PFSK-1 (cell line): ENCODE results near the gene ACTA1.

Experiments used
- POLR2AphosphoS5 ChIP-seq: IDR thresholded peaks from 2 replicates; pipeline ENCODE4 v1.6.1; 2012; ENCODE audit warnings: low read depth, mild to moderate bottlenecking, control low read depth, low read length, moderate library complexity
- REST ChIP-seq, 2 experiments: IDR thresholded peaks; 2 replicates each; pipeline versions ENCODE4 v1.6.1 to v1.8.0; 2011 to 2012; ENCODE audit warnings: low read depth in 2 of 2, low read length in 2 of 2, control low read depth in 1 of 2, inconsistent platforms in 1 of 2, mild to moderate bottlenecking in 1 of 2, moderate library complexity in 1 of 2; ENCODE audit not compliant: insufficient read depth in 1 of 2
- TAF1 ChIP-seq: IDR thresholded peaks from 2 replicates; pipeline ENCODE4 v1.6.1; 2012; ENCODE audit warnings: low read length, control low read depth, borderline replicate concordance; ENCODE audit not compliant: insufficient read depth

GRCh38 chr1:229402993-229403392 is 30.9 kb downstream of the ACTA1 start:
- TF ChIP-seq TAF1 (no peak), REST (IDR thresholded peaks at IDR 0.05; ENCODE audit: insufficient read depth in 1 of 2, low read depth in 2 of 2, low read length in 2 of 2) (no peak), POLR2AphosphoS5 (no peak)
